Measurements from ENCODE around the gene TNPO1. TPM values are rescaled to one million over a fixed set of nuclear protein-coding genes. Genes with fewer than 3 reads are reported as not detected.

Gene TNPO1
- total and polyA plus RNA-seq, 2 of the 8 experiments (the other 6 are each of a cell fraction or from before 2014, with no cell fraction given), result 38.5 to 211 TPM

- peaks cover 2% of the 10 kb centered on the region for H3K79me1 ChIP-seq (ENCODE audit: low read depth, low read length)
- POLR2A ChIA-PET (ENCODE audit: partially characterized antibody), result no interaction called here
- DNase-seq (ENCODE audit: low read depth in 1 of 2, low spot score in 2 of 2), result no peak
- peaks cover 9 to 84% (median 45%) of the 10 kb centered on the region in 4 experiments for H3K36me3 ChIP-seq (ENCODE audit: control insufficient read depth in 2 of 4, insufficient read depth in 4 of 4, low read length in 3 of 4)
- CTCF ChIA-PET (ENCODE audit: partially characterized antibody), result no interaction called here
- no peak for FAIRE-seq
- no peak overlapping the region for H3K9ac ChIP-seq (replicated peaks in 1 of 4; ENCODE audit: extremely low read depth in 1 of 4, low read depth in 3 of 4, low read length in 3 of 4)
- H2BK20ac ChIP-seq (ENCODE audit: low read length), result no peak overlapping the region
- no peak overlapping the region for H4K8ac ChIP-seq (ENCODE audit: extremely low read depth, insufficient read depth, low read length)
- no peak overlapping the region for H3K4me3 ChIP-seq (ENCODE audit: extremely low read depth in 1 of 4, insufficient read depth in 2 of 4, low read depth in 3 of 4, low read length in 4 of 4)
- no peak overlapping the region for H2BK120ac ChIP-seq (replicated peaks; ENCODE audit: low read depth, low read length)
- no peaks in the 10 kb centered on the region for H3K27me3 ChIP-seq (replicated peaks in 1 of 4; ENCODE audit: control insufficient read depth in 3 of 4, extremely low read depth in 1 of 4, insufficient read depth in 3 of 4, low read length in 3 of 4)
- no peak overlapping the region for H3K56ac ChIP-seq (replicated peaks; ENCODE audit: insufficient read length, low read depth, low read length)
- H2BK12ac ChIP-seq (ENCODE audit: low read depth, low read length), result no peak overlapping the region
- H2AFZ ChIP-seq (ENCODE audit: low read length), result no peak overlapping the region
- no peak overlapping the region for H2BK5ac ChIP-seq (ENCODE audit: low read depth, low read length)
- H3K14ac ChIP-seq (ENCODE audit: insufficient read length), result no peak overlapping the region
- WGBS, 2 experiments (ENCODE audit: extremely low coverage in 1 of 2, insufficient coverage in 1 of 2, insufficient read length in 1 of 2, insufficient replicate concordance in 2 of 2, low coverage in 1 of 2, low lambda C conversion rate in 2 of 2, missing lambda C conversion rate in 1 of 2), result 71% methylated on average over 1 of the region's 1 CpG; no CpG with 5 or more reads in 1 of the 2 experiments
- H2AK5ac ChIP-seq (ENCODE audit: low read depth, low read length), result no peak overlapping the region
- no peak overlapping the region for H3K27ac ChIP-seq (ENCODE audit: low read depth, low read length)
- no peak overlapping the region for H3K18ac ChIP-seq (ENCODE audit: extremely low read depth, low read length)
- H3K79me2 ChIP-seq (ENCODE audit: control insufficient read depth in 1 of 2, insufficient read depth in 2 of 2, low read length in 2 of 2), result peaks cover 3 to 70% of the 10 kb centered on the region in 2 experiments; a peak in 2 of 4 replicates
- H3K4ac ChIP-seq (replicated peaks; ENCODE audit: insufficient read length, low read depth, low read length), result no peak overlapping the region
- H3K4me1 ChIP-seq (replicated peaks in 1 of 4; ENCODE audit: control insufficient read depth in 3 of 4, insufficient read depth in 4 of 4, low read length in 3 of 4), result no peaks in the 10 kb centered on the region
- no peak overlapping the region for H4K91ac ChIP-seq (replicated peaks; ENCODE audit: insufficient read length, low read length)
- no peak overlapping the region for H4K5ac ChIP-seq (ENCODE audit: insufficient read length, low read depth, low read length)
- no peak for TF ChIP-seq CTCF (IDR thresholded peaks at IDR 0.05; ENCODE audit: control extremely low read depth in 1 of 3, insufficient read depth in 1 of 3, low read depth in 1 of 3, low read length in 3 of 3)
- TF ChIP-seq, protein P1, sequence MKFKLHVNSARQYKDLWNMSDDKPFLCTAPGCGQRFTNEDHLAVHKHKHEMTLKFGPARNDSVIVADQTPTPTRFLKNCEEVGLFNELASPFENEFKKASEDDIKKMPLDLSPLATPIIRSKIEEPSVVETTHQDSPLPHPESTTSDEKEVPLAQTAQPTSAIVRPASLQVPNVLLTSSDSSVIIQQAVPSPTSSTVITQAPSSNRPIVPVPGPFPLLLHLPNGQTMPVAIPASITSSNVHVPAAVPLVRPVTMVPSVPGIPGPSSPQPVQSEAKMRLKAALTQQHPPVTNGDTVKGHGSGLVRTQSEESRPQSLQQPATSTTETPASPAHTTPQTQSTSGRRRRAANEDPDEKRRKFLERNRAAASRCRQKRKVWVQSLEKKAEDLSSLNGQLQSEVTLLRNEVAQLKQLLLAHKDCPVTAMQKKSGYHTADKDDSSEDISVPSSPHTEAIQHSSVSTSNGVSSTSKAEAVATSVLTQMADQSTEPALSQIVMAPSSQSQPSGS (IDR thresholded peaks at IDR 0.05; ENCODE audit: low read length), result no peak
- TF ChIP-seq ZNF274 (IDR thresholded peaks at IDR 0.05; ENCODE audit: borderline replicate concordance, extremely low read depth, low read length), result no peak
- TF ChIP-seq RAD21 (IDR thresholded peaks at IDR 0.05 in 1 of 2, conservative IDR thresholded peaks at IDR 0.05 in 1 of 2; ENCODE audit: low read depth in 2 of 2, low read length in 2 of 2), result no peak
- no peak for TF ChIP-seq SP2 (IDR thresholded peaks at IDR 0.05; ENCODE audit: low read length)
- no peak for TF ChIP-seq HDAC6 (IDR thresholded peaks at IDR 0.05; ENCODE audit: low read depth, low read length)
- TF ChIP-seq HDAC2 (IDR thresholded peaks at IDR 0.05; ENCODE audit: borderline replicate concordance in 1 of 2, low read depth in 2 of 2, low read length in 2 of 2), result no peak
- no peak for TF ChIP-seq MAX (IDR thresholded peaks at IDR 0.05)
- H3K9me3 ChIP-seq (ENCODE audit: insufficient read depth in 2 of 2, low read depth in 1 of 2, low read length in 1 of 2), result no peaks in the 10 kb centered on the region
- H3K23ac ChIP-seq (ENCODE audit: insufficient read length), result no peak overlapping the region
- no peak overlapping the region for H3K4me2 ChIP-seq (ENCODE audit: insufficient read depth in 1 of 2, low read depth in 2 of 2, low read length in 2 of 2)
- H4K20me1 ChIP-seq (replicated peaks in 1 of 2; ENCODE audit: control insufficient read depth in 1 of 2, insufficient read depth in 2 of 2, low read length in 2 of 2), result peaks cover 7 to 10% of the 10 kb centered on the region in 2 experiments
- no peak overlapping the region for H2BK15ac ChIP-seq (ENCODE audit: low read length)
- no peaks in the 10 kb centered on the region for H3K23me2 ChIP-seq (ENCODE audit: low read depth, low read length)
Measured at GRCh38 chr5:72859127-72859526, 42.7 kb downstream of the TNPO1 start.

Data from H1 (cell line).